AG10803 (cell line): ENCODE results near the gene MYZAP.

ENCODE experiments used
- DNase-seq: peaks from one replicate; pipeline ENCODE4 v3.0.0; 2010; ENCODE audit warnings: low read depth
- H3K4me3 ChIP-seq: 2 replicates; pipeline ENCODE4 v1.5.1; 2011; ENCODE audit warnings: mild to moderate bottlenecking, low read length, control low read depth
- CTCF ChIP-seq: conservative IDR thresholded peaks from 2 replicates; pipeline ENCODE4 v1.5.1; 2011; ENCODE audit warnings: mild to moderate bottlenecking, low read length, control low read depth, inconsistent platforms

MYZAP gene

DNA sequence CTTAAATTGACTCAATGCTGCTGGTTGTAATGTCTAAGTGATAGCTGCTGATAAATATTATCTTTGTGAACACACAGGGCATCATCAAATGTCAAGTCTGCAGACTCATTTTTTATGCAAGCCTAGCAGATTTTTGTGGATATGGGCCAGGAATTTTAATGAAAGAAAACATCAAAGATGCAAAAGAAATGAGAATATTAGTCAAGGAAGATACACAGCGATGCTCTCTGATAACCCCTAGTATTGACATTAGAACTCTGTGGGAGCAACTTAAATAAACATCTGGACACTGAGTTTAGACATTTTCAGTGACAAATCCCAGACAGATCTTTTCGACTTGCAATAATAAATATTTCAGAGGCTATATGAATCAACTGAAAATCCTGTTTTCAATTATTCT, 143.2 kb downstream of the MYZAP start:
- no peak overlapping the region for H3K4me3 ChIP-seq
- no peak for TF ChIP-seq CTCF
- no peak for DNase-seq
